Heart left ventricle (tissue), 16 donors: ENCODE data around the gene FGF22. TPM values are rescaled to one million over a fixed set of nuclear protein-coding genes. Genes with fewer than 3 reads are reported as not detected.

ENCODE experiments used
- ATAC-seq, 4 donors: fragments of 200-7000 bp; cut with Tn5 transposase; one replicate each; pipeline ENCODE4 v1.9.1; 2020 to 2022; ENCODE audit warnings: moderate library complexity in 4 of 4, mild to moderate bottlenecking in 3 of 4, moderate number of reproducible peaks in 1 of 4
- DNase-seq, 5 donors: peaks; one replicate each; pipeline ENCODE4 v3.0.0-alpha.2; 2020
- H3K27ac ChIP-seq, 12 donors: fragments of 200-600 bp; sonication (generic) in 4 of 12; one replicate each; pipeline versions ENCODE4 v1.5.0 to v1.8.0; 2016 to 2022; ENCODE audit warnings: mild to moderate bottlenecking in 2 of 12
- H3K27me3 ChIP-seq, 9 donors: fragments of 200-600 bp; sonication (generic) in 2 of 9; one replicate each; pipeline versions ENCODE4 v1.5.1 to v1.8.0; 2016 to 2022; ENCODE audit warnings: mild to moderate bottlenecking in 3 of 9
- H3K36me3 ChIP-seq, 9 donors: fragments of 200-600 bp; sonication (generic) in 2 of 9; one replicate each; pipeline versions ENCODE4 v1.5.0 to v1.8.0; 2018 to 2022; ENCODE audit warnings: mild to moderate bottlenecking in 2 of 9
- H3K4me1 ChIP-seq, 12 donors: fragments of 200-600 bp; sonication (generic) in 4 of 12; one replicate each; pipeline versions ENCODE4 v1.5.0 to v1.8.0; 2016 to 2022; ENCODE audit warnings: mild to moderate bottlenecking in 3 of 12
- H3K4me3 ChIP-seq, 12 donors: fragments of 200-600 bp; sonication (generic) in 4 of 12; one replicate each; pipeline versions ENCODE4 v1.5.0 to v1.8.0; 2017 to 2022; ENCODE audit warnings: mild to moderate bottlenecking in 9 of 12, moderate library complexity in 4 of 12
- H3K9me3 ChIP-seq, 12 donors: fragments of 200-600 bp; sonication (generic) in 4 of 12; one replicate each; pipeline versions ENCODE4 v1.5.0 to v1.8.0; 2016 to 2022; ENCODE audit warnings: mild to moderate bottlenecking in 1 of 12
- CTCF ChIP-seq, 12 donors: fragments of 200-600 bp; sonication (generic) in 4 of 12; IDR thresholded peaks; one replicate each; pipeline versions ENCODE4 v1.5.0 to v1.8.0; 2018 to 2022; ENCODE audit warnings: antibody characterized with exemption in 12 of 12, mild to moderate bottlenecking in 5 of 12
- POLR2A ChIP-seq, 2 donors: fragments of 450-650 bp; IDR thresholded peaks; one replicate each; pipeline ENCODE4 v1.6.1; 2017; ENCODE audit warnings: antibody characterized with exemption in 2 of 2, mild to moderate bottlenecking in 2 of 2, moderate library complexity in 2 of 2
- WGBS, 4 donors: extraction: QIAGEN DNeasy Blood & Tissue Kit in 2 of 4; methylation state at CpG; one replicate each; pipeline versions ENCODE4 v1.1.5 to v1.1.7; 2013 to 2018; 5-methylcytosine and 5-hydroxymethylcytosine counted together
- intact Hi-C, 10 donors: fragments of 100-400 bp; cut with DNase I; formaldehyde crosslinking; loops; one replicate each; pipeline versions ENCODE4 v1.11.1 to v1.14.2; 2022
- polyA plus RNA-seq, 2 donors: library from polyadenylated mRNA; stranded (reverse); fragments of 200-250 nt; gene quantifications; one replicate each; pipeline ENCODE4 v1.2.3, GENCODE V29; 2013
- total RNA-seq, 9 donors: library from RNA; depleted of rRNA in 2 of 9; stranded (reverse); fragments of >200 nt in 2 of 9; fragmentation: NEBNext Ultra II Directional in 3 of 9; extraction: Animal tissue kit (Norgen Biotek cat#: 25700) in 3 of 9; gene quantifications; one replicate each; pipeline versions ENCODE4 v1.1.0 to v1.2.4, GENCODE V29; 2016 to 2023
- donor health status: ischemic (EF 13 %, LVEDD 7.1; RV severe dilation, severe dysfunction).
- donor health status: healthy with polysubstance abuse.
- donor health status: DM: no; HTN: yes; CAD: no.
- donor health status: DM: no; HTN: no; CAD: no.
- donor health status: ischemic (EF 25% LVEDD 6.9; RV normal size, moderate dysfunction).
- donor health status: ischemic (EF 25% LVEDD 5.7; RV mildly dilated, moderate dysfunction).
- donor health status: healthy.
- donor health status: DM: yes; HTN: yes; CAD: no.
- donor health status: ischemic (EF 35%, LVEDD 5.7; RV mildly dilated, moderate dysfunction).
- donor health status: nonischemic (EF 11% LVEDD 7.7; RV severe dilation, severe dysfunction).
- donor health status: DM: yes; HTN: yes; CAD: no.
- donor health status: PGD.
- donor health status: ischemic (EF 29% LVEDD 5.4; RV normal size, mild dysfunction).
- donor health status: nonischemic (EF 23%, LVEDD 6.1; RV moderate dilation, normal function).

The FGF22 gene
- total and polyA plus RNA-seq, 11 donors = 0.07 to 0.36 (median 0.16) TPM; not detected in 6

DNA sequence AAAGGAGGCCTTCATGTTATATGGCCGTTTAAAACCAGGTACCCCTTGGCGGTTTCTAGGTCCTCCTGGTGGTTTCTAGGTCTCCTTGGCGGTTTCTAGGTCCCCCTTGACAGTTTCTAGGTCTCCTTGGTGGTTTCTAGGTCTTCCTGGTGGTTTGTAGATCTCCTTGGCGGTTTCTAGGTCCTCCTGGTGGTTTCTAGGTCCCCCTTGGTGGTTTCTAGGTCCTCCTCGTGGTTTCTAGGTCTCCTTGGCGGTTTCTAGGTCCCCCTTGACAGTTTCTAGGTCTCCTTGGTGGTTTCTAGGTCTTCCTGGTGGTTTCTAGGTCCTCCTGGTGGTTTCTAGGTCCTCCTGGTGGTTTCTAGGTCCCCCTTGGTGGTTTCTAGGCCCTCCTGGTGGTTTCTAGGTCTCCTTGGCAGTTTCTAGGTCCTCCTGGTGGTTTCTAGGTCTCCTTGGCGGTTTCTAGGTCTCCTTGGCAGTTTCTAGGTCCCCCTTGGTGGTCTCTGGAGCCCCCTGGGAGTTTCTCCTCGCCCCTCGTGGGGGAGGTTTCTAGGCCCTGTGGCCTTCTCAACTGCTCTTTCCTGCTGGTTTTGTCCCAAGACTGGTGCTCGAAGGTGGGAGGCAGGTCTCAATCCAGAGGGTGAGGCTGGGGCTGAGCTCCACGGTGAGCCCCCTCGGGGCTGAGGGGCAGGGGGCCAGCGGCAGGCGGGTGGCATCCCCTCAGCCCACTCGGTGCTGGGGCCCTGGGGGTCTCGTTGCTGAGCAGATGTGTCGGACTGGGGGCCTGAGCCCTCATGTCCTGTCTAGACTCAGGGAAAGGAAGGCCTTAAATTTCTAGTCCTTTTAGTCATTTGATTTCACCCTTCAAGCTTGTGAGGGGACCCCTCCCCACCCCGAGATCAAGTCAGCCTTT, 42.0 kb upstream of the FGF22 start:
- H3K9me3 ChIP-seq = no peaks in the 10 kb centered on the region
- no peak overlapping the region for H3K27ac ChIP-seq
- 74 to 81% (median 80%) methylated on average over 18 of the region's 18 CpGs for WGBS, 4 donors
- no peak overlapping the region for H3K4me3 ChIP-seq
- intact Hi-C loops = loop anchor here in 1 of 10 donors (10.0 kb wide), 1 partner anchor 57 kb away; no protein-coding TSS in a partner anchor
- H3K36me3 ChIP-seq = no peaks in the 10 kb centered on the region
- peaks cover 0 to 5% (median 0%) of the 10 kb centered on the region in 9 donors for H3K27me3 ChIP-seq
- DNase-seq (no peak), ATAC-seq (no peak)
- peaks cover 0 to 4% (median 0%) of the 10 kb centered on the region in 12 donors for H3K4me1 ChIP-seq
- no peak for TF ChIP-seq CTCF (IDR thresholded peaks at IDR 0.05)
- no peak for TF ChIP-seq POLR2A (IDR thresholded peaks at IDR 0.05)

DNA sequence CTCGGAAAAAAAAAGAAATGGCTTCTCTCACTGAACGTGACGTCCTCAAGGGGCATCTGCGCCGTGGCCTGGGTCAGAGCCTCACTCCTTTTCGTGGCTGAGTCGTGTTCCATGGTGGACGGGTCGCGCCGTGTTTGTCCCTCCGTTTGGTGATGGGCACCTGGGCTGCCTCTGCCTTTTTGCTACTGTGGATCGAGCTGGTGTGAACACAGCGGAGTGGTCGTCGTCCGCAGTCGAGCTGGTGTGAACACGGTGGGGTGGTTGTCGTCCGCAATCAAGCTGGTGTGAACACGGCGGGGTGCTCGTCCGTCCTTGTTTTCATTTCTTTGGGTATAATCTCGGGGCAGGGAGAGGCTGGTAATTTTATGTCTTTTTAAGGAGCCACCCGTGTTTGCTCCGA, 38.4 kb upstream of the FGF22 start:
- H3K4me3 ChIP-seq = no peak overlapping the region
- DNase-seq = no peak
- intact Hi-C loops = no loop called here
- H3K27ac ChIP-seq = peak overlapping the region in 1 of 12 donors; percentile 16
- H3K9me3 ChIP-seq = no peaks in the 10 kb centered on the region
- TF ChIP-seq POLR2A (IDR thresholded peaks at IDR 0.05) (no peak), CTCF (IDR thresholded peaks at IDR 0.05) (no peak)
- ATAC-seq = no peak
- WGBS, 4 donors = 90 to 93% (median 92%) methylated on average over 27 to 28 of the region's 28 CpGs
- no peaks in the 10 kb centered on the region for H3K36me3 ChIP-seq
- H3K27me3 ChIP-seq = no peaks in the 10 kb centered on the region
- H3K4me1 ChIP-seq = peaks cover 0 to 8% (median 0%) of the 10 kb centered on the region in 12 donors

DNA sequence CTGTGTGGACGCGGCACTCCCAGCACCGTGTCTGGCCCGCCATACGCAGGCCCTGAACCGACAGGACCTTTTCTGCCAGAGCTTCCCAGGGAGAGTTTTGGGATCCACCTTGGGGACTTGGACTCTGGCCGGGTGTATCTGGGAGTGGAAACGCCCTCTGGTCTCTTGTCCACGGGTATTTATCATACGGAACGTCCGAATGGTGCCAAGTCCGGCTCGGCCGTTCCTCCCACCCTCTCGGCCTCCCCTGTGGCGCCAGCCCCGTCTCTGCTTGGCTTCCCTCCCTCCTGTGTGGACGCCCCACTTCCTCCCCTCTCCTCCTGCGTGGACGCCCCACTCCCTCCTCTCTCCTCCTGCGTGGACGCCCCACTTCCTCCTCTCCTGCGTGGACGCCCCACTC, 37.9 kb upstream of the FGF22 start:
- 63 to 79% (median 69%) methylated on average over 25 of the region's 25 CpGs for WGBS, 4 donors
- Histone ChIP-seq H3K27ac (peak overlapping the region in 1 of 12 donors; percentile 16), H3K9me3 (no peaks in the 10 kb centered on the region), H3K27me3 (no peaks in the 10 kb centered on the region), H3K36me3 (no peaks in the 10 kb centered on the region), H3K4me1 (peaks cover 0 to 8% (median 0%) of the 10 kb centered on the region in 12 donors), H3K4me3 (no peak overlapping the region)
- DNase-seq (no peak), ATAC-seq (peak in 2 of 4 donors; percentile 34 to 52)
- TF ChIP-seq CTCF (IDR thresholded peaks at IDR 0.05) = no peak
- TF ChIP-seq POLR2A (IDR thresholded peaks at IDR 0.05) = no peak
- intact Hi-C loops = no loop called here
